HG02884 (cell line): ENCODE results near the gene MYBPC3.
A peak's percentile ranks its signal among the peaks of the same experiment; 100 is the strongest.
"Not testable (repeated sequence)": the region's sequence is repeated elsewhere in the genome, so short reads cannot be mapped to it uniquely, and the experiment has no call there.

Experiments
- ATAC-seq: cut with Tn5 transposase; IDR thresholded peaks from one replicate; pipeline ENCODE4 v1.9.1; 2021; ENCODE audit warnings: mild to moderate bottlenecking, moderate library complexity; ENCODE audit not compliant: unreplicated experiment

The MYBPC3 gene

DNA sequence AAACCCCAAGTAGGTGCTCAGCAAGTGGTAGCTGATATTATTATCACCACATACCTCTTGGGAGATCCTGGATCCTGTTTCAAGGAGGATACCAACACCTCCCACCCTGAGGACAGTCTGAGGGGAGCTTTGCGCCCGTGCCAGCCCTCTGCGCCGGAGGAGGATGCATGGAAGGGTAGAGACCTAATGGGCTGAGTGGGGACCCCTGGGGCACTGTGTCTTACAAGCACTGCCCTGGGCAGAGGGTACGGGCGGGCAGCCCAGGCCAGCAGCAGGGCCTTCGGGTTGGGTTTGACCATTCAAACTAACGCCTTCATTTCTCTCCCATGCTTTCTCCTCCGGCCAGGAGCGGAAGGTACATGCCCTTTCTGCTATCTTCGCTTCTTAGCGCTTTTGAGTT lies 26.3 kb downstream of the MYBPC3 start:
- ATAC-seq: no peak

DNA sequence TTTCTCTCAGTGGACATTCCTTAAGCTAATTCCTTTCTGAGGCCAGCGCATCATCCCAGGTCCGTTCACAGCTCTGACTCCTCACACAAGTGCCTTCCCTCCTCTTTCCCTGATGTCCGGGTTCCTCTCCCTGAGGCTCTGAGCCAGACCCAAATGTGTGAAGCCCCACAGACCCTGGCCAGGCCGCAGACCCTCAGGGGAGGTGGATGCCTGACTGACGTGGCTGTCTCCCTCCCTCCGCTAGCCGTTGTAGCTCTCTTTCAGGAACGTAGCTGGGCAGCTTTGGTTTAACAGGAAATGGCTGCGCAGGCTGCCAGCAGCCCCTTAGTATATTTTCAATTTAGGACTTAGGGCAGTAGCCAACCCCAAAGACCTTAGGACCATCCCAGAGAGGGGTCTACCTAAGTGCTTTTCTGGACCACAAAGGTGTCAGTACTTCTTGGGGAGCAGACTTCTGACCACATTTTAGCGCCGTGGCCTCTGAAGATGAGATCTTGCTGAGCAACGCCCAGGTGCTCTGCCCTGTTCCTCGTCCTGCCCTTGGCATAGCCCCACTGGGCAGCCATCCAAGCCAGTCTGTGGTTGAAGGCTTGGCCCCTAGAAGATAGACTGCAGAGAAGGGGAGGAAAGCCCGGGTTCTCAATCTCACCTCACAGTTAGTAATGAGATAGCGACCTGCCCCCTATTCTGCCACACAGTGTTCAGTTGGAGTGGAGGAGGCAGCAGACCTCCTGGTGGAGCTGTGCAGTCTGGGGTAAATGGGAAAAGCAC lies 27.0 kb downstream of the MYBPC3 start:
- ATAC-seq: no peak

DNA sequence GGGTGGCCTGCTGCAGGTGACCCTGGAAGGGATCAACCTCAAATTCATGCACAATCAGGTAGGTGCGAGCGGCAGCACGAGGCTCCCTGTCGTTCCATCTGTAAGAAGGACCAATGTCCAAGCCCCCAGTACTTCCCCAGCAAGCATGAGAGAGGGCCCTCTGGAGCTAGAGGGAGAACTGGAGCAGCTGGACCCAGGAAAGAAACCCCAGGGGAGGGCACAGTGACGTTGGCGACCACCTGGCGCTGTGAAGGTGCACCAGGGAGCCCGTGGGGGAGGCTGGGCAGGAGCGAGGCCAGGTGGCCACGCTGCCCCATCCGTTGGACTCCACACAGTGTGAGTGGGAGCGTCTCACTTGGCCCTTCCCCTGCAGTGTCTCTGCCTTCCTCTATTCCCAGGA lies 28.0 kb downstream of the MYBPC3 start:
- no peak for ATAC-seq

DNA sequence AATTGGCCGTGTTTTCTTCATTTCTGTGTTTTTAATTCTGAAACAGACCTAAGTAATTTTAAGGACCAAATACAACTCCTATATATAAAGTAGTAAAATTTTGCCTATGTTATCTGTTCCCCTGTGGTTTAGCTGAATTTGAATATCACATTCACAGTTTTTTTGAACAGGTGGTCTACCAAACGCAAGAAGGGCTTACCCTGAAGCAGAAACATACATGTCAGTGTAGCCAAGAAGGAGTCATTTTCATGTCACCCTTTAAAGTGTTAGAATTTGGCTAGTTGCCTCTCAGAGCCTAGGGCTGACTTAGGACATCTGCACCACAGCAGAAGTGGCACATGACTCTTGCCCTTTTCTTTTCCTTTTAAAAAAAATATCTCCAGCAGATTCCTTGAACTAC lies 34.3 kb downstream of the MYBPC3 start:
- no peak for ATAC-seq

DNA sequence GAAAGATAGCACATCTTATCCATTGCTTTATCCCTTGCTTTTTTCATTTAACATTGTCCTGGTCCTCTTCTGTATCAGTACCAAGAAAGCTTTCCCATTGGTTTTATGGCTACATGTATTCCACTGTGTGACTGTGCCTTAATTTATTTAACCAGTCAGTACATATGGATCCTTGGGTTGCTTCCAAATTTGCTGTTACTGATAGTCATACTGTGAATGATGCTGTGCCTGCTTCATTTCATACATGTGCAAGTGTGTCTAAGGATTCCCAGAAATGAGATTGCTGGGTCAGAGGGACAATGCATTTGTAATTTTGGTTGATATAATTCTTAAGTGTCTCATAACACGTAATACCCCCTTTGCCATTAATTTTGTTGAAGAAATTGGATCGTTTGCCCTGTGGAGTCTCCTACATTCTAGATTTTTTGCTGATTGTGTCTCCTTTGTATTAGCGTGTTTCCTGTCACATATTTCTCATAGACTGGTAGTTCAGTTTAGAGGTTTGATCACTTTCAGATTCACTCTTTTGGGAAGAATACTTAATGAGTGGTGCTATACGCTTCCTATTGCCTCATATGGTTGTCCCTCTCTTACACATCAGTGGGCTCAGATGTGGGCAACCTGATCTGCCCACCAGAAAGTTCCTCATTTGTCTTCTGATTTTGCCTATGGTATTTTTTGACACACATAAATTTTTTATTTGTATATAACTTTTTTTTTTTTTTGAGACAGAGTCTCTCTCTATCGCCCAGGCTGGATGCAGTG lies 35.3 kb downstream of the MYBPC3 start:
- ATAC-seq: peak; percentile 65

DNA sequence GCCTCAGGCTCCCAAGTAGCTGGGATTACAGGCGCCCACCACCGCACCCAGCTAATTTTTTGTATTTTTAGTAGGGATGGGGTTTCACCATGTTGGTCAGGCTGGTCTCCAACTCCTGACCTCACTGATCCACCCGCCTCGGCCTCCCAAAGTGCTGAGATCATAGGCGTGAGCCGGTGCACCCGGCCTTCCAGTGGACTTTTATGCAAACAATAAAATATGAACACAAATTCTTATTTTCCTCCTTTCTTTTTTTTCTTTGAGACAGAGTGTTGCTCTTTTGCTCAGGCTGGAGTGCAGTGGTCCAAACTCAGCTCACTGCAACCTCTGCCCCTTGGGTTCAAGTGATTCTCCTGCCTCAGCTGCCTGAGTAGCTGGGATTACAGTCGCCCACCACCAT lies 36.0 kb downstream of the MYBPC3 start:
- ATAC-seq: not testable (repeated sequence)

DNA sequence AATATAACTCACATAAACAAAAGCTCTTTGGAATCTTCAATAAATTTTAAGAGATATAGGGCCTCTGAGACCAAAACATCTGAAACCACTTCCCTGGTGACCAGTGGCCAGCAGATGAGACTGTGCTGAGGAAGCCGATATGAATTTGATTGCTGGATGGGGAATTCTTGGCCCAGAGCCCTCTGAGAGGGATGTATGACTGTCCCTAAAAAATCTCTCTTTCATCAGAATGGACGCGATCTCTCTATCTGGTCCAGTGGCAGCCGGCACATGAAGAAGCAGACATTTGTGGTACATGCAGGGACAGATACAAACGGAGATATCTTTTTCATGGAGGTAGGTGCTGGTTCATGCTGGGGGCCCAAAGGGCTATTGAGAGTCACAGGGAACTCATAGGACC lies 37.5 kb downstream of the MYBPC3 start:
- no peak for ATAC-seq

DNA sequence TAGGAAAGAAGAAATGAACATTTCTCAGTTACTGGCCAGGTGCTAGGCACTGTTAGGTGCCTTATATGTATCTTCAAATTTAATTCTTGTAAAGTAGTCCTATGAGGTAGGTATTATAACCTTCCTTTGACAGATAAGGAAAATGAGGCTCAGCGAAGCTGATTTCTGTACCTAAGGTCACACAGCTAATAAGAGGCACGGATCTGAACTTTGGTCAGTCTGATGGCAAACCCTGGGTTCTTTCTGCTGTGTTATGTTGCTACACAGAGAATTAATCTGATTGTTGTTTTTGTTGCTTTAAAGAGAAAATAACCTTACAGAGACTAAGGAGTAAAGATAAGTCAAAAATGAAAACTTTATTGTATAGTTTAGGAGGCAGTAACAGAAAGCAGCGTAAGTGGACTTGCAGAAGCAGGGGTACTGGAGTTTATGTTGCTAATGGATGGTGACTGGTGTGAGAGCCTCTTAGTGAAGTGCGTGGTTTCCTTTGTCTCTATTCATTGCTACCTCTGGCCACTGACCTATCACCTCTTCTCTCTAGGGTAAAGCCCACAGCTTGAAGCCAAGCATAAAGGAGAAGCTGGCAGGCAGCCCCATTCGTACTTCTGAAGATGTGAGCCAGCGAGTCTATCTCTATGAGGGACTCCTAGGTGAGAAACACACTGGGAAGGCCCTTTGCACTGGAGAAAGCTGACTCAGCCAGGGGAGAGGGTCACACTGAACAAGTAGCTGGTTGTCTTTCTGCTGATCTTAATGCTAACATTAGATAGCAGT lies 44.3 kb downstream of the MYBPC3 start:
- ATAC-seq: no peak

DNA sequence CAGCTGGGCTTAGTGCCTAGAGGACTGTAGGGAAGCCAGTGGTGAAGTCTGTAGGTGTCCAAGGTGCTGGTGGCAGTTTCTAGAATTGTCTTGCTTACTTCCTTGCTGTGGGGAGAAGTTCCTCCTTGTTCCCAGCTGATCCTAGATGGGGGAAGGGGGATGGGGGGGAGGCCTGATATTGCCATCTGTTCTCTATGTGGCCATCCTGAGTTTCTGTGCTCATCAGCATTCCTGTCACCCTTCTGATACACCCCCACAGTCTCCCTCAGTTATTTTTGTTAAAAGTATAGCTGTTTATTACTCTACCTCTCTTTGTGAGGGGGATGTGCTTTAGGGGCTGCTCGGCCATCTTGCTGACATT lies 46.0 kb downstream of the MYBPC3 start:
- ATAC-seq: no peak

DNA sequence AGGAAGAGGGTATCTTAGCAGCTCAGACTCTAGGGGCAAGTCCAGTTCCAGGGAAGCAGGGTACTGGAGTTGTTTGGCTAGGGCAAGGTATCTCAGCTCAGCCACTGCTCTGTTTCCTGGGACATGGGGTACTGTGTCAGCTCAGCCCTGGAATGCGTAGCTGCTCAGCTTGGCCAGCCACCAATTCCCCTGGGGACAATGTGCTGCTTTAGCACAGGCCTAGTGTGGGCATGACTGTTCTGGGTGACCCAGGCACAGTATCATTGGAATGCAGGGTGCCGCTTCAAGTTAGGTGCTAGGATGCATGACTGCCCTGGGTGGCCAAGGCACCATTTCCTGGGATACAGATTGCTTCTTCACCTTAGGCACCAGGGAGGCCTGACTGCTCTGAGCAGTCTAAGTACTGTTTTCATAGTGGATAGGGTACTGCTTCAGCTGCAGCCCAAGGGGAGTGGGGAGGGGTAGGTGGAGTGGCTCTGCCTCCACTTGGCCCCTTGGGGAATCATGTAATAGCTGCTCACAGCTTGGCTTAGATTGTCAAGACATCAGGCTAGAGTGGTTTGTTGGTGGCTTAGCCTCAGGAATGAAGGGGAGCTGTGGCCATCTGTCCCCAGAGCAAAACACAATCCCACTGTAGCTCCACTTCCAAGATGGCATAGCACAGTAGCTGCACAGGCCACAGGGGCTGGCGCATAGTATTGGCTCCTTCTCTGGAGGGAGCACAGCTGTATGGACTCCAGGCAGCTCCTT lies 46.6 kb downstream of the MYBPC3 start:
- no peak for ATAC-seq

DNA sequence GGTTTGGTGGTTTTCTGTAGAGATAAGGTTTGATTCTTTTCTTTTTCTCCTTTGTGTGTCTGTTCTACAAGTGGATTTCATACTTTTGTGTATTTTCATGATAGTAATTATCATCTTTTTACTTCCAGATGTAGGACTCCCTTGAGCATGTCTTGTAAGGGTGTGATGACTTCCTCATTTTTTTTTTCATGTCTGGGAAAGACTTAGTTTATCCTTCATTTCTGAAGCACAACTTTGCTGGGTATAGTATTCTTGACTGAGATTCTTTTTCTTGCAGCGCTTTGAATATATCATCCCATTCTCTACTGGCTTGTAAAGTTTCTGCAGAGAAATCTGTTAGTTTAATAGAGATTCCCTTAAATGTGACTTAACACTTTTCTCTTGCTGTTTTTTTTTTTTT lies 49.6 kb downstream of the MYBPC3 start:
- ATAC-seq: no peak

DNA sequence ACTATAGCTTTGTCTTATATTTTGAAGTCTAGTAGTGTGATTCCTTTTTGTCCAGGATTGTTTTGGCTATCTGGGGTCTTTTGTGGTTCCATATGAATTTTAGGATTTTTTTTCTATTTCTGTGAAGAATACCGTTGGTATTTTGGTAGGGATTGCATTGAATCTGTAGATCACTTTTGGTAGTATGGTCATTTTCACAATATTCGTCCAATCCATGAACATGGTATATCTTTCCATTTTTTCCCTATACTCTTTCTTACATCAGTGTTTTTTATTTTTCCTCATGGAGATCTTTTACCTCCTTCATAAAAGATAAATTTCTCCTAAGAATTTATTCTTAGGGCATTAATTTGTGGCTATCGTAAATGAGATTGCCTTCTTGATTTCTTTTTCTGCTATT lies 53.4 kb downstream of the MYBPC3 start:
- ATAC-seq: no peak

DNA sequence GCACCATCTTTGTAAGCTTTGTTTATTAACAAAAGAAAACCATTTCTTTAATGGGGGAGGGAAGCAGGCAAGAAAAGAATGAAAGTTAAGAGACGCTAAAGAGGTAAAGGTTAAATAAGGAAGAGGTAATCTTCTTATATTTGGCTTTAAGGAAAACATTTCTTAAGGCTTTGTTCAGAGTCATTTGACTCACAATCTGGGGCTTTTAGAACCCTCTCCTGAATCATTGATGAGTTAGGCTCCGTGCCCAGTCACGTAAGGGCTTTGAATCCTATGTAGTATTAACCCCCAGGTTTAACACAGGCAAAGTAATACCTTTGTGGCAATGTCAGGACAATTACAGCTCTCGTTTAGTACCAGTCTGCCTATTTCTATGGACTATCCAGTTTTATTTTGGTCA lies 56.5 kb downstream of the MYBPC3 start:
- ATAC-seq: no peak

DNA sequence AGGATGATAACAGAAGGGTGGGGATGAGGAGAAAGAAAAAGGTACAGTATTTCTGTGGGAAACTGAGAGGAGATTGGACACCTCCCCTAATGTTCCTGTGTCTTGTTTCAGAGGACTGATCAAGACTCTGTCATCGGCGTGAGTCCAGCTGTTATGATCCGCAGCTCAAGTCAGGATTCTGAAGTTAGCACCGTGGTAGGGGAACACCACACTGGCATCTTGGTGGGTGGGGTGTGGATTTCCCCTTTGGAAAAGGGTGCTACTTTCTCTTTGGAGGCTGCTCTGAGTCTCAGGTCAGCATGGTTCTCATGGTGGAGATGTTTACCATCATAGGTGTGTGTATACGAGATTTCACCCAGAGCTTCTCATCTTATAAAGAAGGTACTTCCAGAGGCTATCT lies 57.1 kb downstream of the MYBPC3 start:
- no peak for ATAC-seq

DNA sequence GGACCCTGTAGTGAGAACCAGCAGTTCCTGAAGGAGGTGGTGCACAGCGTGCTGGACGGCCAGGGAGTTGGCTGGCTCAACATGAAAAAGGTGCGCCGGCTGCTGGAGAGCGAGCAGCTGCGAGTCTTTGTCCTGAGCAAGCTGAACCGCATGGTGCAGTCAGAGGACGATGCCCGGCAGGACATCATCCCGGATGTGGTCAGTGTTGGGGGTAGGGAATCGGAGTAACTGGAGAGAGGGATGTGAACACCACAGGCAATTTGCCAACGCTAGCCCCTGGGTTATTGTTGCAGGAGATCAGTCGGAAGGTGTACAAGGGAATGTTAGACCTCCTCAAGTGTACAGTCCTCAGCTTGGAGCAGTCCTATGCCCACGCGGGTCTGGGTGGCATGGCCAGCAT lies 62.6 kb downstream of the MYBPC3 start:
- ATAC-seq: no peak

DNA sequence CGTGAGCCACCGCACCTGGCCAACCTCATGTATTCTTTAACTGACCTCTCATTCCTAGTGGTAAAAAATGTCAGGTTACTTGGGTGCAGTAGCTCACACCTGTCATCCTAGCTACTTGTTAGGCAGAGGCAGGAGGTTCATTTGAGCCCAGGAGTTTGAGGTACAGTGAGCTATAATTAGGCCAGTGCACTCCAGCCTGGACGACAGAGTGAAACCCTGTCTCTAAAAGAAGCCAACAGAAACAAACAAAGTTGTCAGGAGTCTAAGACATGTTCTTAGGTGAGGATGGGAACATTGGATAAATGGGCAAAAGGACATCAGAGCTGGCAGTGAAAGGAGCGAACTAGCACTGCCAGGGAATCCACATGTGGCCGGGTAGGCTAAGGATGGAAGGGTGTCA lies 64.4 kb downstream of the MYBPC3 start:
- no peak for ATAC-seq

DNA sequence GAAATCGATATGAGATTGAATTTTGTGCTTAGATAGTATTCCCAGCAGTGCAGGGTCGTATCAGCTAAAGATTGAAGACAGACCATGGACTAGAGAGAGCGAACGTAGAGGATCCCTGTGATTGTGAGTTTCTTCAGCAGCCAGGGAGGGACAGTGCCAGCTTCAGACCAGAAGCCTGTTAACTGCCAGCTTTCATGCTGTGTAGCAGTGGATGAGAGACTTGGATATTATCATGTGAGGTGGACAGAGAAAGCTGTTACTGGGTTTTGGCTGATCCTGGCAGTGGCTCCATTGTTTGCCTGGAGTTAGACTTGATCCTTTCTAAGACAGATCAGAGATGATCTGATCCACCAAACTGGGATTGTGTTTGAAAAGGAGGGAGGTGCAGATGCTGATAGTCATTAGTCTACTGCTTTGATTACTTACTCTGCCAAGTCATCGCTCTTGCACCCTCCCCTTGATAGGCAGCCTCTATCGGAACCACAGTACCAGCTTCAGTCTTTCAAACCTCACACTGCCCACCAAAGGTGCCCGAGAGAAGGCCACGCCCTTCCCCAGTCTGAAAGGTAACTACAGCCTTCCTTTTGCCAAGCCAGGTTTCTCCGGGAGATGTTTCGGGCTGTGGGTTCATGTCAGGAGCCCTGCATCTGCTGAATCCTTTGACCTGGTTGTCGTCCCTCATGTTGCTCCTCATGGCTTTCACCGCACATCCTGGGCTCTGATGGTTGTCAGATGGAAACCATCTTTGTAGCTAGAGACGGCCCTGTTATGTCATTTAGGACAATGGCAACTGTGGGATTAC lies 66.3 kb downstream of the MYBPC3 start:
- no peak for ATAC-seq

DNA sequence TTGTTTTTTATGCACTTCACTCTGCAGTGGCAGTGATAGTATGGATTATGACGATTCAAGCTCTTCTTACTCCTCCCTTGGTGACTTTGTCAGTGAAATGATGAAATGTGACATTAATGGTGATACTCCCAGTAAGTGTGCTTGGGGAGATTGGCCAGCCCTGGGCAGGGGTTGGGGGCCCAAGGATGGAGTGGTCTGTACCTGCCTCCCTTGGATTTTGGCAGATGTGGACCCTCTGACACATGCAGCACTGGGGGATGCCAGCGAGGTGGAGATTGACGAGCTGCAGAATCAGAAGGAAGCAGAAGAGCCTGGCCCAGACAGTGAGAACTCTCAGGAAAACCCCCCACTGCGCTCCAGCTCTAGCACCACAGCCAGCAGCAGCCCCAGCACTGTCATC lies 68.4 kb downstream of the MYBPC3 start:
- ATAC-seq: no peak

DNA sequence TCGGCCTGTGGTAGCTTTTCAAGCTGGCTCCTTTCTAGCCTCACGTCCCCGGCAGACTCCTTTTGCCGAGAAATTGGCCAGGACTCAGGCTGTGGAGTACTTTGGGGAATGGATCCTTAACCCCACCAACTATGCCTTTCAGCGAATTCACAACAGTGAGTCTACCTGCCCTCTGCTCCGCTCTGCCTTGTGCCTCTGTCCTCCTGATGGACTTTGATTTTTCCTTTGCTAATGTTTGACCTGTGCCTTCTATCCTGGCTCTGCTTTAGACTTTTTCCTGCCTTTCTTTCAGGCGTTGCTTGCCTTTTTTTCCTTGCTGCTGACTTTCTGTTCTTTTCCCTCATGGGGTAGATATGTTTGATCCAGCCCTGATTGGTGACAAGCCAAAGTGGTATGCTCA lies 70.0 kb downstream of the MYBPC3 start:
- ATAC-seq: no peak
